HG02885 (cell line): ENCODE results near the gene SDHA.
"Not testable (repeated sequence)": the region's sequence is repeated elsewhere in the genome, so short reads cannot be mapped to it uniquely, and the experiment has no call there.

Experiments
- ATAC-seq: cut with Tn5 transposase; IDR thresholded peaks from one replicate; pipeline ENCODE4 v1.9.1; 2021; ENCODE audit warnings: mild to moderate bottlenecking; ENCODE audit not compliant: unreplicated experiment, poor library complexity

The SDHA gene

DNA sequence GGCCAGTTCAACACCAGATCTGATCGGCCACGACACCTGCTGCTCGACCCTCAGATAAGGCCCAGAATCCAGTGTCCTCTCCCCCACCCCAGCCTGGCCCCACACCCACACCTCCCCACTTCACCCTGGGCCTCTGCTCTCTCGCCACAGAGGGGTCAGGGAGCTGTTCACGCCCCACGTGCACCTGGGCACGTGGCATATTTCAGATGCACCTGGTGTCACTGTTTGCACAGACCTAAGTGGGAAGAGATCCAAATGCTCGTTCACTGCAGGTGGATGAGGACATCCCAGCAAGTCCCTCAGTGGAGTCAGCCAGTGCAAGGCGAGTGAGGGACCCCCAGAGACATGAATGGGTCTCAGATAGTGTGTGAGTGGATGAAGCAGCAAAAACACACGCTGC is 78.1 kb downstream of the SDHA start:
- ATAC-seq = not testable (repeated sequence)

DNA sequence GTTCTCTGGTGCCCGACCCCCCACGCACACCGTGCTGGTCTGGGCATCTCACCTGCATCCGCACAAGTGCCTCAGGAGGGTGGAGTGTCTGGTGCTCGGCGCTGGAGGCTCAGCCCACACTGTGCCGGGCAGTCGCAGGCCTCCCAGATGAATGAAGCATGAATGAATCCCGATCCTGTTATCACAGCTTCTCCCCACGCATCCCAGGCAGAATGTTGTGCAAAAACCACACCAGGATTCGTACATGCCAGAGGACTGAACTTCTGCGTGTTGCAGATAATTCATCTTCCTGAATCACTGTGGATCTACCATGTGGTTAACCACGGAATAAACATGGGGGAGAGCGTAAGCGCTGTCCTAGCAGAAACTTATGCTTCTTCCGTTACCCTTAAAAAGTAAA is 78.8 kb downstream of the SDHA start:
- ATAC-seq = not testable (repeated sequence)

DNA sequence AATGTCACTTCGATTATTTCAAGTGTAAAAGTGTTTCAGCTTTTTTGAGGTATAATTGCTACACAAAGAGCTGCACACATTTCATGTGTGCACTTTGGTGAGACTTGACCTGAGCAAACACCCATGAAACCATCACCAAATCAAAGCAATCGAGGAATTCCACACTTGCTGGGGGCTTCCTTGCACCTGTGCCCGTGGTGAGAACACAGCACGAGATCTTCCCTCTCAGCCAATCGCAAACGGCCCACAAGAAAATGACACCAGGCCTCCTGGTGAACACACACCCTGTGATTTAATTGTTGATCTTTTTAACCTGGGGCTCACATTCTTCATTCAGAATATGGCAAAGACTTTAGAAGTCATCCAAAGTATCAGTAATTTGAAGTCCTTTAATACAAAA is 79.3 kb downstream of the SDHA start:
- not testable (repeated sequence) for ATAC-seq

DNA sequence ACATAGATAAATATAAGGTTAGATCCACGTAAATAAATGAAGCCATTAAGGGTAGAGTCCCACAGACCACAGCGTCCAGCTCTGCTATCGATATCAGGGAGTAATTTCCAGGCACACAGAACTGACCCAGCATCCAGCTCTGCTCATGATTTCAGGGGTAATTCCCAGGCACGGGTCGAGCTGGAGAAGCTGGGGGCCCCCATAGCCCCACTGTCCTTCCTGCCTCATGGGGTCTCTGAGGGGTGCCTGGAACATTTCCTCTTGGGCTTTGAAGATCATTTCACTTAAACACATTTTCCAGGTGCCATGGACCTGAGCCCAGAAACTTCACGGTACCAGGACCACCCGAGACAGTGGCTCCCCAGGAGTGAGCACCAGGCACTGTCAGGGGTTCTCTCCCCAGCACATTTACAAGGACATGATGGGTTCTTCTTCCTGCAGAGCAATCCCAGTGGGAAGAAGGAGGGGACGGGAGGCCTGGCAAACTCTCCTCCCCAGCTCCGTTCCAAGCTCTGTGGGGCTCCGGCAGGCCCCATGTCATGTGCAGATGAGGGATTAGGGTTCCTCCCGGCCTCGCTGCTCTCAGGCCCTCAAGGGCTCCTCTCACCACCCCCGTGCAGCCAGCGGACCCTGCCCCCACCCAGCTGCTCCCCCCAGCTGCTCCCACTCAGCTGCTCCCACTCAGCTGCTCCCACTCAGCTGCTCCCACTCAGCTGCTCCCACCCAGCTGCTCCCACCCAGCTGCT is 80.0 kb downstream of the SDHA start:
- ATAC-seq = not testable (repeated sequence)

DNA sequence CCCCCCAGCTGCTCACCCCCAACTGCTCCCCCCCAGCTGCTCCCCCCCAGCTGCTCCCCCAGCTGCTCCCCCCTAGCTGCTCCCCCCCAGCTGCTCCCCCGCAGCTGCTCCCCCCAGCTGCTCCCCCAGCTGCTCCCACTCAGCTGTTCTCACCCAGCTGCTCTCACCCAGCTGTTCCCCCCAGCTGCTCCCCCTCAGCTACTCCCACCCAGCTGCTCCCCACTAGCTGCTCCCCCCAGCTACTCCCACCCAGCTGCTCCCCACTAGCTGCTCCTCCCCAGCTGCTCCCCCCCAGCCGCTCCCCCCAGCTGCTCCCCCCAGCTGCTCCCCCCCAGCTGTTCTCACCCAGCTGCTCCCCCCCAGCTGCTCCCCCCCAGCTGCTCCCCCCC is 80.6 kb downstream of the SDHA start:
- ATAC-seq = no peak

GRCh38 chr5:299921-300320 is 81.8 kb downstream of the SDHA start:
- ATAC-seq = not testable (repeated sequence)

GRCh38 chr5:300691-301435 is 82.7 kb downstream of the SDHA start:
- not testable (repeated sequence) for ATAC-seq

- ATAC-seq = not testable (repeated sequence)
Measured at GRCh38 chr5:302416-302815, 84.3 kb downstream of the SDHA start.

- ATAC-seq = no peak
Measured at GRCh38 chr5:302966-303365, 84.8 kb downstream of the SDHA start.

GRCh38 chr5:303741-304140 is 85.6 kb downstream of the SDHA start:
- ATAC-seq = not testable (repeated sequence)

DNA sequence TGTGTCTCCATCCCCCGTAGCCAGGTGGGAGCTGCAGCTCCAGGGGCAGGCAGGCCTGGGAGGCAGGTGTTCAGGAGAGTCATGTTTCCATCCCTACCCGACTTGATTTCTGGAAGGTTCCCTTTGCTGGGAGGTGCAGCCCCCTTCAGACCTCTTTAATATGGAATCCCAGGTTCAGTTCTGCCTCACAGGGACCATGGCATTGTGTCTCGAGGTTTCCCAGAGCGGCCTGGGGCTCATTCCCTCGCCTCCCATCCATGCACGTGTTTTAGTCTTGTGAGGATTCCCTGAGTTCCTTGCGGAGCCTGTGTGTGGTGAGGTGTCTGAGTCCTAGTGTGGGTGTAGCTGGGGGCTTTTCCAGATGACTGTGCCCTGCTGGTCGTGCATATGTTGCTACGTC is 86.9 kb downstream of the SDHA start:
- no peak for ATAC-seq

GRCh38 chr5:305459-305858 is 87.3 kb downstream of the SDHA start:
- no peak for ATAC-seq

- ATAC-seq = no peak
Measured at GRCh38 chr5:306011-306805, 88.1 kb downstream of the SDHA start.
